ENCODE results near the gene ZDHHC15. TPM values are rescaled to one million over a fixed set of nuclear protein-coding genes. Genes with fewer than 3 reads are reported as not detected.
"Not testable (repeated sequence)": the region's sequence is repeated elsewhere in the genome, so short reads cannot be mapped to it uniquely, and the experiment has no call there.

ZDHHC15 gene
- total and polyA plus RNA-seq, 5 experiments from 2014 or later, result 0.13 to 0.74 (median 0.55) TPM

DNA sequence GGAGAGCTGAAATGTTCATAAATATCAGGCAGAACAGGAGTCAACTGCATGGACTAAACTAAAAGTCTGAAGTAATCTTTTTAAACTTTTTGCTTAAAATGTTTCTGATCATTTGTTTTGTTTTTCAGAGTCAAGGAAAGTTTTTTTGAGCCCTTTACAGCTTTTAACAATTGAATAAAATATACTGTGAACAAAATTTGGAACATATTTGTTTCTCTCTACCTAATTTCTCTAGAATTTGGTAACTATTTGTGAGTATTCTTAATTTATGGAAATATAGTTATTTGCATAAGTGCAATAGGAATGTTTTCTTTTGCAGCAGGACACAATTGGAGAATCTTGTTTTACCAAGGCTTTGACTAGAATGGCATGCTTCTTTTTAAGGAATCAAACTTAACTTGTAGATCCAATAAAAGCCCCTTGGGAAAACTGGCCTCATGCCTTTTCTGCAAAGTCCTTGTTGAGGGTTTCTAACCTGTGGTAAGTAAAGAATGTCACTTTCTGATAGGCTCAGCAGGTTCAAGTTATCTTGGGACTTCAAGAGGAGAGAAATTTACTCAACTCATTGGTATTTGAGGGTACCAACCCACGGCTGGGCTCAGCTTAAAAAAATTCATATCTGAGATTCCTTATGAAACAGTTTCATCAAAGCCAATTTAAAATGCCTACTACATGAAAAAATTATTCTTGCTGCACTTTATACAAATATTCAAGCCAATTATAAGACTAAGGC, 157.4 kb downstream of the ZDHHC15 start:
- H3K4me3 Mint-ChIP-seq, result no peak overlapping the region
- H3K27ac Mint-ChIP-seq, result no peak overlapping the region
- POLR2A ChIA-PET, result no interaction called here
- no peak for ATAC-seq
- H3K4me1 Mint-ChIP-seq, result no peaks in the 10 kb centered on the region
- H3K36me3 Mint-ChIP-seq, result peaks cover 2 to 7% (median 5%) of the 10 kb centered on the region in 3 donors
- DNase-seq, result no peak
- peaks cover 0 to 24% (median 2%) of the 10 kb centered on the region in 9 donors for H3K9me3 Mint-ChIP-seq
- H3K27me3 Mint-ChIP-seq, result no peaks in the 10 kb centered on the region

DNA sequence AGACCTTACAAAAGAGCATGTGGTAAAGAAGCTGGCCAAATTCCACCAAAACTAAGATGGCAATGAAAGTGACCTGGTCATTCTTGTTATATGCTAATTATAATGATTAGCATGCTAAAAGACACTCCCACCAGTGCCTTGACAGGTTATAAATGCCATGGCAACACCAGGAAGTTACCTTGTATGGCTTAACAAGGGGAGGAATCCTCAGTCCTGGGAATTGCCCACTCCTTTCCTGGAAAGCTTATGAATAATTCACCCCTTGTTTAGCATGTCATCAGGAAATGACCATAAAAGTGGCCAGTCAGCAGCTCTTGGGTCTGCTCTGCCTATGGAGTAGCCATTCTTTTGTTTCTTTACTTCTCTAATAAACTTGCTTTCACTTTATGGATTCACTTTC, 161.0 kb downstream of the ZDHHC15 start:
- POLR2A ChIA-PET, result no interaction called here
- Mint-ChIP-seq H3K36me3 (peaks cover 2 to 8% (median 7%) of the 10 kb centered on the region in 3 donors), H3K9me3 (peaks cover 0 to 24% (median 2%) of the 10 kb centered on the region in 9 donors), H3K27ac (no peak overlapping the region), H3K4me1 (no peaks in the 10 kb centered on the region), H3K27me3 (no peaks in the 10 kb centered on the region), H3K4me3 (no peak overlapping the region)
- DNase-seq (no peak), ATAC-seq (no peak)

DNA sequence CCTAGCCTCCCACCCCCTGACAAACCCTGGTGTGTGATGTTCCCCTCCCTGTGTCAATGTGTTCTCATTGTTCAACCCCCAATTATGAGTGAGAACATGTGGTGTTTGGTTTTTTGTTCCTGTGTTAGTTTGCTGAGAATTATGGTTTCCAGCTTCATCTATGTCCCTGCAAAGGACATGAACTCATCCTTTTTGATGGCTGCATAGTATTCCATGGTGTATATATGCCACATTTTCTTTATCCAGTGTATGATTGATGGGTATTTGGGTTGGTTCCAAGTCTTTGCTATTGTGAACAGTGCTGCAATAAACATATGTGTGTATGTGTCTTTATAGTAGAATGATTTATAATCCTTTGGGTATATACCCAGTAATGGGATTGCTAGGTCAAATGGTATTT, 174.2 kb downstream of the ZDHHC15 start:
- POLR2A ChIA-PET, DNase-seq, H3K27me3 Mint-ChIP-seq, H3K4me1 Mint-ChIP-seq, H3K4me3 Mint-ChIP-seq, H3K27ac Mint-ChIP-seq, ATAC-seq: not testable (repeated sequence)
- H3K36me3 Mint-ChIP-seq, result peaks cover 9 to 41% (median 30%) of the 10 kb centered on the region in 3 donors
- H3K9me3 Mint-ChIP-seq, result peaks cover 0 to 49% (median 17%) of the 10 kb centered on the region in 9 donors

DNA sequence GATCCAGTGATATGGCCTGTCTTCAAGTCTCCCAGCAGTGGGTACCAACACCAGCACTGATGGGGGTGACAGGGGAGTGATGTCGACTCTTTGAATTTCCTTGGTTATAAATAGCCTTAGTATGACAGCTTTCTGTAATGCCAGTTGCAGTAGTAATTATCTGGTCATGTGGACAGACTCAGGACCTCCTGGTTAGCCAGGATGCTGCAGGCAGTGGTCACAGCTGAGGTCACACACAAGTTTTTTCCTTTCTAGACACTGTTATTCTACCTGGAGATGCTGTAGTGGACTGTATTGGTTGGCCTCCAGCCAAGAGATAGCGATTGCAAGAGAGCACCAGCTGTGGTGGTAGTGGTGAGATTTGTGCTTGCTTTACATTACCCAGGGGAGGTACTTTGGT, 185.3 kb downstream of the ZDHHC15 start:
- Mint-ChIP-seq H3K4me1 (no peaks in the 10 kb centered on the region), H3K27me3 (no peaks in the 10 kb centered on the region), H3K4me3 (no peak overlapping the region), H3K9me3 (peaks cover 0 to 23% (median 0%) of the 10 kb centered on the region in 9 donors), H3K27ac (no peak overlapping the region), H3K36me3 (peaks cover 11 to 15% (median 13%) of the 10 kb centered on the region in 3 donors)
- ATAC-seq (no peak), DNase-seq (no peak)
- POLR2A ChIA-PET, result no interaction called here

DNA sequence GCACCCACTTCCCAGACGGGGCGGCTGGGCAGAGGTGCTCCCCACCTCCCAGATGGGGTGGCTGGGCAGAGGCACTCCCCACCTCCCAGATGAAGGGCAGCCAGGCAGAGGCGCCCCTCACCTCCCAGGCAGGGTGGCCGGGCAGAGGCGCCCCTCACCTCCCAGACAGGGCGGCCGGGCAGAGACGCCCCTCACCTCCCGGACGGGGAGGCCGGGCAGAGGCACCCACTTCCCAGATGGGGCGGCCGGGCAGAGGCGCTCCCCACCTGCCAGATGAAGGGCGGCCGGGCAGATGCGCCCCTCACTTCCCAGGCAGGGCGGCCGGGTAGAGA, 187.7 kb downstream of the ZDHHC15 start:
- Mint-ChIP-seq H3K27me3 (no peaks in the 10 kb centered on the region), H3K36me3 (peaks cover 32 to 39% (median 36%) of the 10 kb centered on the region in 3 donors), H3K4me3 (no peak overlapping the region), H3K9me3 (peaks cover 0 to 44% (median 10%) of the 10 kb centered on the region in 9 donors), H3K4me1 (no peaks in the 10 kb centered on the region), H3K27ac (no peak overlapping the region)
- no peak for ATAC-seq
- POLR2A ChIA-PET, result no interaction called here
- no peak for DNase-seq

DNA sequence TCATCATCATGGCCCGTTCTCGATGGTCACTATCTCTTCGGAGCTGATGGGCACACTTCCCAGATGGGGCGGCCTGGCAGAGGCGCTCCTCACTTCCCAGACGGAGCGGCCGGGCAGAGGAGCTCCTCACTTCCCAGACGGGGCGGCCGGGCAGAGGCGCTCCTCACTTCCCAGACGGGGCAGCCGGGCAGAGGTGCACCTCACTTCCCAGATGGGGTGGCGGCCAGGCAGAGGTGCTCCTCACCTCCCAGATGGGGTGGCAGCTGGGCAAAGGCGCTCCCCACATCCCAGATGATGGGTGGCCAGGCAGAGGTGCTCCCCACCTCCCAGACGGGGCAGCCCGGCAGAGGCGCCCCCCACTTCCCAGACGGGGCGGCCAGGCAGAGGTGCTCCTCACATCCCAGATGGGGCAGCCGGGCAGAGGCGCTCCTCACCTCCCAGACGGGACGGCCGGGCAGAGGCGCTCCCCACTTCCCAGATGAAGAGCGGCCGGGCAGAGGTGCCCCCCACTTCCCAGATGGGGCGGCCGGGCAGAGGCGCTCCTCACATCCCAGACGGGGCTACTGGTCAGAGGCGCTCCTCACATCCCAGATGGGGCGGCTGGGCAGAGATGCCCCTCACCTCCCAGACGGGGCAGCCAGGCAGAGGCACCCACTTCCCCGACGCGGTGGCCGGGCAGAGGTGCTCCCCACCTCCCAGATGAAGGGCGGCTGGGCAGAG, 188.3 kb downstream of the ZDHHC15 start:
- peaks cover 32 to 45% (median 40%) of the 10 kb centered on the region in 3 donors for H3K36me3 Mint-ChIP-seq
- ATAC-seq, DNase-seq, H3K27me3 Mint-ChIP-seq, H3K4me1 Mint-ChIP-seq, H3K4me3 Mint-ChIP-seq, H3K27ac Mint-ChIP-seq, POLR2A ChIA-PET: not testable (repeated sequence)
- peaks cover 0 to 49% (median 10%) of the 10 kb centered on the region in 9 donors for H3K9me3 Mint-ChIP-seq

DNA sequence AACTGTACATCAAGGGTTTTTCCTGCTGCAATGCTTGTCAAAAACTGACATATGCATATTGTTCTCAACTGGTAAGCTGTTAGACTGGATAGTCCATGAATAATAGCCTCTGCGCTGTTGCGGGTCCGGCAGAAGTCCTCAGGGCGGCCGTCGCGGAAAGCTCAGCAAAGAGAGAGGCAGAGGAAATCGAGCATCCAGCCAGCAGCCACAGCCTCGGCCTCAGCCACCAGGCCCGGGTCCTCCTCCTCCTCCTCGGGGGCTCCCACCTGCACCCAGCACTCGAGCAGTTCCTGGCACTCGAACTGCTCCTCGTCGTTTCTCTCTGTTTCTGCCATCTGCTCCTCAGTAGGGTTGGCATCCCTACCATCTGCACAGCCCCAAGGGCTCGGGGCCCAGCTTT, 195.2 kb downstream of the ZDHHC15 start:
- Mint-ChIP-seq H3K27ac (no peak overlapping the region), H3K9me3 (peaks cover 0 to 67% (median 10%) of the 10 kb centered on the region in 9 donors), H3K4me3 (no peak overlapping the region), H3K4me1 (no peaks in the 10 kb centered on the region), H3K36me3 (peaks cover 55 to 77% (median 73%) of the 10 kb centered on the region in 3 donors), H3K27me3 (no peaks in the 10 kb centered on the region)
- POLR2A ChIA-PET, result no interaction called here
- no peak for DNase-seq
- ATAC-seq, result no peak

Other genes with a start within 250 kb of the ZDHHC15 start
- gene UPRT, start 249.0 kb downstream of the ZDHHC15 start, total RNA-seq, result 10 to 100 TPM; 24.3 to 26.8 TPM
- gene UPRT, start 249.0 kb downstream of the ZDHHC15 start, polyA plus RNA-seq, result 10 to 100 TPM; 20.6 to 26.4 (median 23.3) TPM